Measurements from ENCODE around the gene GAL3ST2.
"Not testable (repeated sequence)": the region's sequence is repeated elsewhere in the genome, so short reads cannot be mapped to it uniquely, and the experiment has no call there.

GAL3ST2 gene

DNA sequence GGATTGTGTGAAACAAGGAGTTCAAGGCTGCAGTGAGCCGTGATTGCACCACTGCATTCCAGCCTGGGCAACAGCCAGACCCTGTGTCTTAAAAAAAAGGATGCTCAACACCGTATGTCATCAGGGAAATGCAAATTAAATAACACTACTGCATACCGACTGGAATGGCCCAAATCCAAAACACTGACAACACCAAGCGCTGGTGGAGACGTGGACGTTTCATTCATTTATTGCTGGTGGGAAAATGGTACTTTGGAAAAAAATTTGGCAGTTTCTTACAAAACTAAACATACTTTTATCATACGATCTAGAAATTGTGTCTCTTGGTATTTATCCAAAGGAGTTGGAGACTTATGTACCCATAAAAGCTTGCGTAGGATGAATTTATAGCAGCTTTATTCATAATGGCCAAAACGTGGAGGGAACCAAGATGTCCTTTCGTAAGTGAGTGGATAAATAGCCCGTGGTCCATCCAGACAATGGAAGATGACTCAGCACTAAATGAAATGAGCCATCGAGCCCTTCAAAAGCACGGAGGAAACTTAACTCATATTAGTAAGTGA, 56.6 kb downstream of the GAL3ST2 start:
- H3K4me3 ChIP-seq (ENCODE audit: low read depth, low read length): no peak overlapping the region
- TF ChIP-seq, protein P1, sequence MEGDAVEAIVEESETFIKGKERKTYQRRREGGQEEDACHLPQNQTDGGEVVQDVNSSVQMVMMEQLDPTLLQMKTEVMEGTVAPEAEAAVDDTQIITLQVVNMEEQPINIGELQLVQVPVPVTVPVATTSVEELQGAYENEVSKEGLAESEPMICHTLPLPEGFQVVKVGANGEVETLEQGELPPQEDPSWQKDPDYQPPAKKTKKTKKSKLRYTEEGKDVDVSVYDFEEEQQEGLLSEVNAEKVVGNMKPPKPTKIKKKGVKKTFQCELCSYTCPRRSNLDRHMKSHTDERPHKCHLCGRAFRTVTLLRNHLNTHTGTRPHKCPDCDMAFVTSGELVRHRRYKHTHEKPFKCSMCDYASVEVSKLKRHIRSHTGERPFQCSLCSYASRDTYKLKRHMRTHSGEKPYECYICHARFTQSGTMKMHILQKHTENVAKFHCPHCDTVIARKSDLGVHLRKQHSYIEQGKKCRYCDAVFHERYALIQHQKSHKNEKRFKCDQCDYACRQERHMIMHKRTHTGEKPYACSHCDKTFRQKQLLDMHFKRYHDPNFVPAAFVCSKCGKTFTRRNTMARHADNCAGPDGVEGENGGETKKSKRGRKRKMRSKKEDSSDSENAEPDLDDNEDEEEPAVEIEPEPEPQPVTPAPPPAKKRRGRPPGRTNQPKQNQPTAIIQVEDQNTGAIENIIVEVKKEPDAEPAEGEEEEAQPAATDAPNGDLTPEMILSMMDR (IDR thresholded peaks at IDR 0.05; ENCODE audit: low read depth, low read length): no peak

DNA sequence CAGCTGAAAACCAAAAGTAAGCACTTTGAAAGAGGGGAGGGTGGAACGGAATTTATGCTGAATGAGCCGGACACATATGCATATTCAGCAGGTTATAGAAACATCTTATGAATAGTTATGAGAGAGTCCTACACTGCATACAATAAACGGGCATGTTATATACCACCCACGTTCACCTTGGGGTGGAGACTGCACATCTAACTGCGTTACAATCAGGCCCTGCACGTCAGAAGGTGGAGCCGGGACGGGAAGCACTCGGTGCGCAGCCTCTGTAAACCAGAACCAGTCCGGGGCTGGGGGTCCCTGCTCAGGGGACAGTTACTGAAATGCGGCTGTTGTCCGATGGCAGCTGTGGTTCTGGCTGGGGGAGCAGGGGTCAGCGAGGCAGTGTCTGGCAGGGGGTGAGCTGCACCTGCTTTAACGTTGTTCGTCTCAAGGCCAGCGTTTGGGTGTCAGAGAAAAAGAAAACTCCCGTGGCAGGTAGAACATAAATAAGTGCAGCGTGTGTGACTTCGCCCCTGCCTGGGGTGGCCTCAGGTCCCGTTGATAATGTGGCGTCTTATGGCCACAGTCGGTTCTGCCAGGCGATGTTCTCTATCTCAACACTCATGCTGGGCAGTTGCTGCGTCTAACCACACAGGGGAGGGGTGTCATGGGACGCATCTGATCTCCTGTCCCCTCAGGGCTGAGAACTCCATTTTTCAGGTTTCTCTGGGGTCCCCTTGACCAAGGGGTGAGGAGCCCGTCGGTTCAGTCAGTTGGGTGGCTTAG, 57.3 kb downstream of the GAL3ST2 start:
- not testable (repeated sequence) for H3K4me3 ChIP-seq (ENCODE audit: low read depth, low read length)

DNA sequence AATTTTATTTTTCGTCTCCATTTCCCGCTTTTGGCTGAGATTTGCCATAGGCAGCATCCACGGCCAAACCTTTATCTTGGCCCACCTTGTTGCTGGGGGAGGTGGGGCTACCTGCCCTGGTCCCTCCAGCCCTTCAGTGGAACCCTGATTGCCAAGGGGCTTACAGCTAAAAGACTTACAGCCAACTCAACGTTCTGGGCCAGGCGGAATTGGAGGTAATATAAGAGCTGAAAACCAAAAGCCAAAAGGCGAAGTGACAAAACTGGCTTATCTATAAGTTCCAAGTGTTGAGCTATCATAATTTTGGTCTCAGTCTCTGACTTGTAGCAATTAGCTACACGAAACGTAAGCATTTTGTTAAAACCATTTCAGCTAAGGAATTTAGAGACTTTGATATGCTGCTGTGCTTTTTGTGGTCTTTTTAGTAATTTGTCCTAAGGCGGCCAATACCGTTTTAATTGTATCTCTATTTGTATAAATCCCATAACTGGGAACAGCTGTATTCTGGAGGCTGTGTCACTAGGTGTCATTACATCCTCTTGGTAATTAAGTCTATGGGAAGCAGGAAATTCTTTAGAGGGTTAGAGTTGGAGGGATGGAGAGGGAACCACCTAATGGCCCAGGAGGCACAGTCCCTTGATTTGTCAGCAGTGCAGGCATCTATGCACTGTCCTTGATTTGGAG, 58.0 kb downstream of the GAL3ST2 start:
- TF ChIP-seq, protein P1 (IDR thresholded peaks at IDR 0.05; ENCODE audit: low read depth, low read length): no peak
- no peak overlapping the region for H3K4me3 ChIP-seq (ENCODE audit: low read depth, low read length)

DNA sequence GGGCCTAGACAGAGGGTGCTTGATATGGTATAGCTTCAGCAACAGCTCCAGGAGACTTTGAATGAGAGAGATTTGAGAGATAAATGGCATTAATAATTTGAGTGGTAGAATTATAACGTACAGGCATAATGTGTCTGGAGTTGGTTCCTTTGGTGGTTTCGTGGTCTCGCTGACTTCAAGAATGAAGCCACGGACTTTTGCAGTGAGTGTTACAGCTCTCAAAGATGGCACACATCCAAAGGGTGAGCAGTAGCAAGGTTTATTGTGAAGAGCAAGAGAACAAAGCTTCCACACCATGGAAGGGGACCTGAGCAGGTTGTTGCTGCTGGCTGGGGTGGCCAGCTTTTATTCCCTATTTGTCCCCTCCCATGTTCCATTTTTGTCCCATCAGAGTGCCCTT, 59.0 kb downstream of the GAL3ST2 start:
- no peak overlapping the region for H3K4me3 ChIP-seq (ENCODE audit: low read depth, low read length)
- TF ChIP-seq, protein P1 (IDR thresholded peaks at IDR 0.05; ENCODE audit: low read depth, low read length): no peak

DNA sequence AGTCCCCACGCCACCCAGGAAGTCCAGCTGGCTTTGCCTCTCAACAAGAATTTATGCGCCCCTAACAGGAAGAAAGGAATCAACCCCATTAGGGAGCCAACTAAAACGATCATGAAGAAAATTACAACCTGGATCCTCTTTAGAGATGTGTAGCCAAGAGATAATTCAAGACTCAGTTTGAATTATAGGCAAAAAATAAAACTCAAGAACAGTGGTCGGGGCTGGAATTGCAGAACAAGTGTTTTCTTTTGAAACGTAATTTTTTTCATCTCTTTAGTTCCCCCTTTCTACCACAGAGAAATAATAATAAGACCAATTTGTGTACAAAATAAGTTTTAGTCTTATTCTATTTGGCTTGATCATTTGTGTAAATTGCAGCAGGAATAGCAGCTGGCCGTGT, 59.7 kb downstream of the GAL3ST2 start:
- TF ChIP-seq, protein P1 (IDR thresholded peaks at IDR 0.05; ENCODE audit: low read depth, low read length): no peak
- H3K4me3 ChIP-seq (ENCODE audit: low read depth, low read length): no peak overlapping the region

DNA sequence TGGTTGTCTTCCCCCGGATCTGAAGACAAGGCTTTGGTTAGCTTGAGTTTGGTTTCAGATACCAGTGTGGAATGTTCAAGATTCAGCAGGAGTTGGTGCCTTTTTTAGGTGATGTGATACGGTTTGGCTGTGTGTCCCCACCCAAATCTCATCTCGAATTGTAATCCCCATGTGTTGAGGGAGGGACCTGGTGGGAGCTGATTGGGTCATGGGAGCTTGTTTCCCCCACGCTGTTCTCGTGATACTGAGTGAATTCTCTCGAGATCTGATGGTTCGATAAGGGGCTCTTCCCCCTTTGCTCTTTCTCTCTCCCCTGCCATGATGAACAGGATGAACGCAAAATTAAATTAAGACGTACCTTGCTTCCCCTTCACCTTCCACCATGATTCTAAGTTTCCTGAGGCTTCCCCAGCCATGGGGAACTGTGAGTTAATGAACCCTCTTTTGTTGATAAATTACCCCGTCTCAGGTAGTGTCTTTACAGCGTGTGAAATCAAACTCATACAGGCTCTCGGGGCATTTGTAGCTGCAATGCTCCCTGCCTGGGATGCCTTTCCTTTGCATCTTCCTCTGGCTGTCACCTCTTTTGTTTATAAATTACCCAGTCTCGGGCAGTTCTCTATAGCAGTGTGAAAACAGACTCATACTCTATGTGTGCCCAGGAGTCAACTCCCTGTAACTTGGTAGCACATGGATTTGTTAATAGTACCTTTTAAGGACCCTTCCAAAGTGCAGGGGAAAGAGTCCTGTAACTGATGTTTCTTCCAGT, 60.8 kb downstream of the GAL3ST2 start:
- TF ChIP-seq, protein P1 (IDR thresholded peaks at IDR 0.05; ENCODE audit: low read depth, low read length): no peak

DNA sequence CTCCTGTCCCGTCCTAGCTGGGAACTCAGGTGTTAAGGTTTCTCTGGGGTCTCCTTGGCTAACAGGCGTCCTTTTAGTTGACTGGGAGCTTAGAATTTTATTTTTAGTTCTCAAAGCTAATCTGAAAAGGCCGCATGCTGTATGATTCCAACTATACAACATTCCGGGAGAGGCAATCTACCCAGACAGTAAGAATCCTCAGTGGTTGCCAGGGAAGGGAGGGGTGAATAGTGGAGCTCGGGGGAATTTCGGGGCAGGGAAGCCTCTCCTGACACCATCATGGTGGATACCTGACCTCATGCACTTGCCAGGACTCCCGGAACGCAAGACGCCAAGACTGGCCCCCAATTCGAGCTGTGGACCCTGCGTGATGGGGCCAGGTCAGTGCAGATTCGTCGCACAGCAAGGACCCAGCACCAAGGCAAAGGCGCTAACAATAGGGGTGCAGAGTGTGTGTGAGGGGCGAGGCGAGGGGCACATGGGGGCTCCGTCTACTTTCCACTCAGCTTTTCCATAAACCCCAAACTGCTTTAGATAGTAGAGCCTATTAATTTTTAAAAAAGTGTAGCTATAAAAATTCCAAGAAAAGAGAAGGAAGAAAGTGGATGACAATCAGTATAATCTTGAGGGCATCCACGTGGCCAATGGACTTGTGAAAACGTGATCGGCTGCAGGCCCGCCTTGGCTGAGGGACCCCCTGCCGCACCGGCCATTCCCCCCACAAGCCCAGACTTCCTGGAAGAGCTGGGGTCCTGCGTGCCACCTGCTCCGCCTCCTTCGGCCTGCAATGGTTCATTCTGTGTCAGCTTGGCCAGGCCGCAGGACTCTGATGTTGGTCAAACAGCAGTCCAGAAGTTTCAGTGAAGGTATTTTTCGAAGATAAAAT, 64.8 kb downstream of the GAL3ST2 start:
- H3K4me3 ChIP-seq (ENCODE audit: low read depth, low read length): no peak overlapping the region
- TF ChIP-seq, protein P1 (IDR thresholded peaks at IDR 0.05; ENCODE audit: low read depth, low read length): no peak

More for the DNA sequence above, 60.8 kb downstream of the GAL3ST2 start:
- H3K4me3 ChIP-seq (ENCODE audit: low read depth, low read length): no peak overlapping the region

All from WI38 (cell line).